K562 (cell line): ENCODE measurements around the gene SPRING1. TPM values are rescaled to one million over a fixed set of nuclear protein-coding genes. Genes with fewer than 3 reads are reported as not detected.
A peak's percentile ranks its signal among the peaks of the same experiment; 100 is the strongest.

Source experiments
- BDP1 ChIP-seq: IDR thresholded peaks from 3 replicates; pipeline ENCODE4 v1.6.1; 2011; ENCODE audit not compliant: insufficient read length, insufficient read depth
- CAMTA2 ChIP-seq: fragments of 250-450 bp; sonication (Bioruptor Pico); conservative IDR thresholded peaks from 2 replicates; pipeline ENCODE4 v1.5.1; 2022
- CBX8 ChIP-seq: fragments of 200-600 bp; sonication (generic); IDR thresholded peaks from 2 replicates; pipeline ENCODE4 v1.6.1; 2012; ENCODE audit warnings: borderline replicate concordance, mixed run types, low read depth, mild to moderate bottlenecking, moderate library complexity, mixed read lengths, low read length, control low read depth, inconsistent platforms; ENCODE audit not compliant: poor library complexity, severe bottlenecking; ENCODE audit errors: extremely low read depth
- CCAR2 ChIP-seq: fragments of 200-400 bp; formaldehyde crosslinking; IDR thresholded peaks from 2 replicates; pipeline ENCODE4 v1.6.1; 2017; ENCODE audit warnings: mild to moderate bottlenecking, low read depth, low read length
- CREB1 ChIP-seq, 2 experiments: sonication (generic) in 1 of 2; formaldehyde crosslinking in 1 of 2; IDR thresholded peaks; 2 replicates each; pipeline versions ENCODE4 v1.6.1 to v1.8.0; 2012 to 2022; ENCODE audit warnings: inconsistent platforms in 1 of 2, mild to moderate bottlenecking in 1 of 2, missing genetic modification reagents in 1 of 2, moderate library complexity in 1 of 2
- ELF2 ChIP-seq: fragments of 250-450 bp; sonication (Bioruptor Pico); IDR thresholded peaks from 2 replicates; pipeline ENCODE4 v1.5.0; 2021; ENCODE audit warnings: mild to moderate bottlenecking
- GTF2E2 ChIP-seq: fragments of 200-800 bp; sonication (Bioruptor generic); IDR thresholded peaks from 2 replicates; pipeline ENCODE4 v1.6.1; 2016; ENCODE audit warnings: missing genetic modification characterization, missing compliant biosample characterization
- HDAC6 ChIP-seq: IDR thresholded peaks from 2 replicates; pipeline ENCODE4 v1.6.1; 2012; ENCODE audit warnings: low read depth, mild to moderate bottlenecking, control low read depth, inconsistent platforms, low read length, moderate library complexity
- IRF2 ChIP-seq: sonication (generic); formaldehyde crosslinking; IDR thresholded peaks from 2 replicates; pipeline ENCODE4 v1.8.1; 2022; ENCODE audit warnings: mild to moderate bottlenecking, missing genetic modification reagents
- KLF10 ChIP-seq: fragments of 250-450 bp; sonication (Bioruptor Pico); IDR thresholded peaks from 2 replicates; pipeline ENCODE4 v1.6.1; 2021; ENCODE audit warnings: matching md5 sums
- NR2C1 ChIP-seq, 2 experiments: fragments of 450-650 bp; IDR thresholded peaks; 2 replicates each; pipeline ENCODE4 v1.6.1; 2017; ENCODE audit warnings: mild to moderate bottlenecking in 2 of 2, antibody characterized with exemption in 1 of 2, inconsistent platforms in 1 of 2, missing compliant biosample characterization in 1 of 2, missing genetic modification characterization in 1 of 2
- POLR2B ChIP-seq: fragments of 450-650 bp; IDR thresholded peaks from 2 replicates; pipeline ENCODE4 v1.6.1; 2018; ENCODE audit warnings: low read depth; ENCODE audit not compliant: partially characterized antibody
- PTTG1 ChIP-seq: fragments of 450-650 bp; IDR thresholded peaks from 2 replicates; pipeline ENCODE4 v1.6.1; 2016; ENCODE audit warnings: low read depth, mild to moderate bottlenecking, missing genetic modification characterization, missing compliant biosample characterization
- SLC30A9 ChIP-seq: fragments of 250-450 bp; sonication (Bioruptor Pico); IDR thresholded peaks from 2 replicates; pipeline ENCODE4 v1.8.0; 2022; ENCODE audit warnings: mild to moderate bottlenecking, moderate library complexity
- SMARCA4 ChIP-seq: fragments of 450-650 bp; IDR thresholded peaks from 2 replicates; pipeline ENCODE4 v1.6.1; 2016
- TCFL5 ChIP-seq: fragments of 250-450 bp; sonication (Bioruptor Pico); conservative IDR thresholded peaks from 2 replicates; pipeline ENCODE4 v1.6.1; 2021; ENCODE audit warnings: mild to moderate bottlenecking, moderate library complexity, matching md5 sums
- TOE1 ChIP-seq, 2 experiments: fragments of 450-650 bp in 1 of 2; sonication (generic) in 1 of 2; formaldehyde crosslinking in 1 of 2; IDR thresholded peaks; 2 replicates each; pipeline versions ENCODE4 v1.7.1 to v1.8.0; 2016 to 2022; ENCODE audit warnings: borderline replicate concordance in 2 of 2, mild to moderate bottlenecking in 2 of 2, antibody characterized with exemption in 1 of 2, inconsistent platforms in 1 of 2, low read depth in 1 of 2, missing genetic modification reagents in 1 of 2, moderate library complexity in 1 of 2
- ZNF212 ChIP-seq: fragments of 450-650 bp; formaldehyde crosslinking; IDR thresholded peaks from 2 replicates; pipeline ENCODE4 v1.4.0; 2020; ENCODE audit warnings: mild to moderate bottlenecking
- ZNF695 ChIP-seq: fragments of 450-650 bp; formaldehyde crosslinking; IDR thresholded peaks from 2 replicates; pipeline ENCODE4 v1.4.0; 2020; ENCODE audit warnings: mild to moderate bottlenecking, moderate library complexity
- ZNF778 ChIP-seq: fragments of 450-650 bp; formaldehyde crosslinking; IDR thresholded peaks from 2 replicates; pipeline ENCODE4 v1.4.0; 2020; ENCODE audit warnings: mild to moderate bottlenecking, moderate library complexity
- ZNF79 ChIP-seq: fragments of 250-450 bp; sonication (Bioruptor Pico); IDR thresholded peaks from 2 replicates; pipeline ENCODE4 v1.4.0; 2020; ENCODE audit warnings: low read depth, mild to moderate bottlenecking, moderate library complexity
- polyA plus RNA-seq, 8 experiments: library from polyadenylated mRNA; depleted of rRNA in 4 of 8; stranded (reverse) in 5 of 8; unstranded in 3 of 8; fragments of >200 nt; fragmentation: Nextera tagmentation in 2 of 8; fragmentation: Illumina TruSeq in 1 of 8; extraction: Ambion mirVana in 2 of 8; extraction: Trizol in 1 of 8; gene quantifications; 2 replicates each; pipeline versions ENCODE4 v1.2.1 to v1.2.3, GENCODE V29; 2011 to 2014; ENCODE audit warnings: inconsistent platforms in 1 of 8, missing spikeins in 1 of 8
- total RNA-seq, 7 experiments: library from RNA; depleted of rRNA in 6 of 7; stranded (reverse); fragments of >200 nt in 6 of 7; fragmentation: Illumina TruSeq in 2 of 7; extraction: Trizol in 2 of 7; gene quantifications; 2 replicates each; pipeline versions ENCODE4 v1.2.1 to v1.2.3, GENCODE V29; 2011 to 2021; ENCODE audit warnings: low replicate concordance in 1 of 7
- TF ChIP-seq, protein P1 (sequence below): fragments of 450-650 bp; IDR thresholded peaks from 2 replicates; pipeline ENCODE4 v1.6.1; 2017; ENCODE audit warnings: antibody characterized with exemption
- TF ChIP-seq, protein P2 (sequence below): fragments of 200-800 bp; sonication (Bioruptor generic); IDR thresholded peaks from 2 replicates; pipeline ENCODE4 v1.6.1; 2017; ENCODE audit warnings: missing genetic modification characterization, missing compliant biosample characterization
- TF ChIP-seq, protein P3 (sequence below): fragments of 250-450 bp; sonication (Bioruptor Pico); IDR thresholded peaks from 2 replicates; pipeline ENCODE4 v1.4.0; 2020

SPRING1 gene
- total and polyA plus RNA-seq, 9 of the 15 experiments (the other 6 are each of a cell fraction or from before 2014, with no cell fraction given): 1.1 to 20.0 (median 8.0) TPM

DNA sequence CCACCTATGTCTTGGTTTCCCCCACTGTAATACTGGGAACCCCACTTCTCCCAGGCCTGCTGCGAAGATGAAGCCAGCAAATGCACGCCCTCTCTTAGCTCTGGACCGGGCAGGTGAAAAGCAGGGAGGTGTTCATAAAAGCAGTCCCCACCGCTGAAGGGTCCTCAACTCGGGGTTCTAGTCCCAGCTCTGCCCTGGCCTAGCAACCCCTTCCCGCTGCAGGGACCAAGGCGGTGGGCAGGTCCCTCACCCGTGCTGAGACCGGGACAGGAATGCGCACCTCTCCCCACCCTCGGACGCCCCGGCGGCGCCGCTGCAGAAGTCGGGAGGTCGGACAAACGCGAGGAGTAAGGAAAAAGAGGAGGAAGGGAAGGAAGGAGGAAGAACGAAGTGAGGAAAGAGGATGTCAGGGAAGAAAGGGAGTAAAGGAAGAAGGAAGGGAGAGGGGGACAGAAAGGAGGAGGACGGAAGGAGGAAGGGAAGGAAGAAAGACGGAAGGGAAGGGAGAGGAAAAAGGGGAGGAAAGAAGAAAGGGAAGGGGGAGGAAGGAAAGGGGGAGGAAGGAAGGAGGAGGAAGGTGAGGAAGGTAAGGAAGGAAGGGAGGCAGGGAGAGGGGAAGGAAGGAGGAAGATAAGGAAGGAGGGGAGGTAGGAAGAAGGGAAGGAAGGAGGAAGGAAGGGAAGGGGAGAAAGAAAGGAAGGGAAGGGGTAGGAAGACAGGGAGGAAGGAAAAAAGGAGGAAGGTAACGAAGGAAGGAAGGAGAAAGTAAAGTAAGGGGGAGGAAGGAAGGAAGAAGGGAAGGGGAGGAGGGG is 701 bp downstream of the SPRING1 start (continued):
- TF ChIP-seq IRF2 (CRISPR knock-in tag) (no peak), HDAC6 (no peak), SMARCA4 (0 out of 2 replicates have a peak, but pooled peaks have one; percentile 53), TOE1 (IDR thresholded peaks at IDR 0.05; ENCODE audit: borderline replicate concordance) (peak; percentile 47; the same call in 1 of the 2 replicates), TOE1 (CRISPR knock-in tag; IDR thresholded peaks at IDR 0.05; ENCODE audit: borderline replicate concordance, low read depth) (no peak), ZNF695 (CRISPR knock-in tag) (no peak), KLF10 (no peak), SLC30A9 (CRISPR knock-in tag) (no peak), ZNF778 (no peak), NR2C1 (IDR thresholded peaks at IDR 0.05) (no peak), NR2C1 (tag; IDR thresholded peaks at IDR 0.05) (no peak), CAMTA2 (CRISPR knock-in tag) (no peak), TCFL5 (CRISPR knock-in tag) (no peak), ZNF212 (CRISPR knock-in tag) (no peak), POLR2B (no peak), ELF2 (CRISPR knock-in tag) (no peak), GTF2E2 (no peak), CBX8 (no peak), PTTG1 (tag) (no peak), CCAR2 (no peak), CREB1 (IDR thresholded peaks at IDR 0.05) (no peak), CREB1 (CRISPR knock-in tag; IDR thresholded peaks at IDR 0.05) (no peak), ZNF79 (CRISPR knock-in tag) (no peak), BDP1 (no peak)
- TF ChIP-seq, protein P1, sequence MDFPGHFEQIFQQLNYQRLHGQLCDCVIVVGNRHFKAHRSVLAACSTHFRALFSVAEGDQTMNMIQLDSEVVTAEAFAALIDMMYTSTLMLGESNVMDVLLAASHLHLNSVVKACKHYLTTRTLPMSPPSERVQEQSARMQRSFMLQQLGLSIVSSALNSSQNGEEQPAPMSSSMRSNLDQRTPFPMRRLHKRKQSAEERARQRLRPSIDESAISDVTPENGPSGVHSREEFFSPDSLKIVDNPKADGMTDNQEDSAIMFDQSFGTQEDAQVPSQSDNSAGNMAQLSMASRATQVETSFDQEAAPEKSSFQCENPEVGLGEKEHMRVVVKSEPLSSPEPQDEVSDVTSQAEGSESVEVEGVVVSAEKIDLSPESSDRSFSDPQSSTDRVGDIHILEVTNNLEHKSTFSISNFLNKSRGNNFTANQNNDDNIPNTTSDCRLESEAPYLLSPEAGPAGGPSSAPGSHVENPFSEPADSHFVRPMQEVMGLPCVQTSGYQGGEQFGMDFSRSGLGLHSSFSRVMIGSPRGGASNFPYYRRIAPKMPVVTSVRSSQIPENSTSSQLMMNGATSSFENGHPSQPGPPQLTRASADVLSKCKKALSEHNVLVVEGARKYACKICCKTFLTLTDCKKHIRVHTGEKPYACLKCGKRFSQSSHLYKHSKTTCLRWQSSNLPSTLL: peak; percentile 69
- TF ChIP-seq, protein P2, sequence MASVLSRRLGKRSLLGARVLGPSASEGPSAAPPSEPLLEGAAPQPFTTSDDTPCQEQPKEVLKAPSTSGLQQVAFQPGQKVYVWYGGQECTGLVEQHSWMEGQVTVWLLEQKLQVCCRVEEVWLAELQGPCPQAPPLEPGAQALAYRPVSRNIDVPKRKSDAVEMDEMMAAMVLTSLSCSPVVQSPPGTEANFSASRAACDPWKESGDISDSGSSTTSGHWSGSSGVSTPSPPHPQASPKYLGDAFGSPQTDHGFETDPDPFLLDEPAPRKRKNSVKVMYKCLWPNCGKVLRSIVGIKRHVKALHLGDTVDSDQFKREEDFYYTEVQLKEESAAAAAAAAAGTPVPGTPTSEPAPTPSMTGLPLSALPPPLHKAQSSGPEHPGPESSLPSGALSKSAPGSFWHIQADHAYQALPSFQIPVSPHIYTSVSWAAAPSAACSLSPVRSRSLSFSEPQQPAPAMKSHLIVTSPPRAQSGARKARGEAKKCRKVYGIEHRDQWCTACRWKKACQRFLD: peak; percentile 34; the same call in 1 of the 2 replicates
- TF ChIP-seq, protein P3, sequence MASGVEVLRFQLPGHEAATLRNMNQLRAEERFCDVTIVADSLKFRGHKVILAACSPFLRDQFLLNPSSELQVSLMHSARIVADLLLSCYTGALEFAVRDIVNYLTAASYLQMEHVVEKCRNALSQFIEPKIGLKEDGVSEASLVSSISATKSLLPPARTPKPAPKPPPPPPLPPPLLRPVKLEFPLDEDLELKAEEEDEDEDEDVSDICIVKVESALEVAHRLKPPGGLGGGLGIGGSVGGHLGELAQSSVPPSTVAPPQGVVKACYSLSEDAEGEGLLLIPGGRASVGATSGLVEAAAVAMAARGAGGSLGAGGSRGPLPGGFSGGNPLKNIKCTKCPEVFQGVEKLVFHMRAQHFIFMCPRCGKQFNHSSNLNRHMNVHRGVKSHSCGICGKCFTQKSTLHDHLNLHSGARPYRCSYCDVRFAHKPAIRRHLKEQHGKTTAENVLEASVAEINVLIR (CRISPR knock-in tag): no peak
